HuH-7 (cell line): ENCODE data around the gene ALKAL2.

Source experiments
- DNase-seq: peaks from one replicate; pipeline ENCODE4 v3.0.0; 2011; ENCODE audit warnings: low spot score

Gene ALKAL2

DNA sequence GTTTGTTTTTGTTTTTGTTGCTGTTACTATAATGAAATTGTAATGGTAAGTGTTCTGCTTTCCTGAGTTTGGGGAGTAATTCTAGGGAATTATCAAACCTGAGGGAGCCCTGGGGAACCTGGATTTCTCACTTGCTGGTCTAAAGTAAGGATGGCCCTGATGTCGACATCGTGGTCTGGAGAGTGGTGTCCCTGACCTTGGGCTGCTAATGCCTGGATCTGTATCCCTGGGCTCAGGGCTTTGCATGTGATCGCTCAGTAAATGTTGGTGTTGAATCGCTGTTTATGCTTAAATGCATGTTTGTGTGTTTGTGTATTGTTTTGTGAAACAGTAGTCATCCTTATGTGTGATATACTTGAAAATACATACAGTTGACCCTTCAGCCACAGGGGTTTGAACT lies 17.0 kb downstream of the ALKAL2 start:
- no peak for DNase-seq

DNA sequence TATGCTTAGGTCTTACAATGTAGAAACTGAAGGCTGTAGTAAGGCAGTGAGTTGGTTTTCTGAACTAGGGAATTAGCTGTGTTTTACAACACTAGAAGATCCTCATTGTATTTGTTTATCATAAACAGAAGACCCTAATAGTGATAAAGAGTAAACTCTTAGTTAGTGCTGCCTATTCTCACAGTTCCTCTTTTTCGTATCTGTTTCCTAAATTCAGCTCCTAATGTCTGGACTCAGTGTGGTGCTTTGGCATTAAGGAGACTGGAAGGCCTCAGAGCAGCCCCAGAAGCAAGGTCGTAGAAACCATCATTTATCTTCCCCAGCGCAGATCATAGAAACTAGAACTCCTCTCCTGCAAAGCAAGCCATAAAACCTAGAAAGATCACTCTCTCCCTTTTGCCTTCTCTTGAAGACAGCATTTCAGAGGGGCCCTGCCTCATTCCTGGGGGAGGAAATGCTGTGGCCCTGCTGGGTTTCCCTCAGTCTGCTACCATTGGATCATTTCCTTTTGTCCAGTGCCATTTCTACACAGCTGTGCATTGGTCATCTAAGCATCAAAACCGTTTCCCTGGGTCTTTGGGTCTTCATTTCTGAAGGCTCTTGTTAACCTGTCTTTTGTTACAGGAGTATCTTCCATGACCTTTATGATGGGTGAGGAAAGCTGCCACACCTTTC lies 18.4 kb downstream of the ALKAL2 start:
- no peak for DNase-seq

DNA sequence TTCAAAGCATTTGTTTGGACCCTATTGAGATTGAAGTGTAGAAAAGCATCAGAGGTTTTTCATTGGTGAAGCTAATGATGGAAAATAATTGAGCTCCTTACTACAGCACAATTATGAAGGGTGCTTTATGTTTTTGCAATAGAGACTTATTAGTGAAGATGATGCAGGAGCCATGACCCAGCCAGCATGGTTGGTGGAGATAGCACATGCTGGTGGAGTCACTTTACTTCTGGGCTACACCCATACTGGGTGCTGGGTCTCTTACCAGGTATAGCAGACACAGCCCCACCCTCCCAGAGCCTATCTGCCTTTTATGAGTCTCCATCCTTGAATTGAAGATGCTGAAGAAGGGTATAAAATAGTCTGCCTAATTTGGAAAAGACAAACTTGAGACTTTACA lies 19.6 kb downstream of the ALKAL2 start:
- no peak for DNase-seq

DNA sequence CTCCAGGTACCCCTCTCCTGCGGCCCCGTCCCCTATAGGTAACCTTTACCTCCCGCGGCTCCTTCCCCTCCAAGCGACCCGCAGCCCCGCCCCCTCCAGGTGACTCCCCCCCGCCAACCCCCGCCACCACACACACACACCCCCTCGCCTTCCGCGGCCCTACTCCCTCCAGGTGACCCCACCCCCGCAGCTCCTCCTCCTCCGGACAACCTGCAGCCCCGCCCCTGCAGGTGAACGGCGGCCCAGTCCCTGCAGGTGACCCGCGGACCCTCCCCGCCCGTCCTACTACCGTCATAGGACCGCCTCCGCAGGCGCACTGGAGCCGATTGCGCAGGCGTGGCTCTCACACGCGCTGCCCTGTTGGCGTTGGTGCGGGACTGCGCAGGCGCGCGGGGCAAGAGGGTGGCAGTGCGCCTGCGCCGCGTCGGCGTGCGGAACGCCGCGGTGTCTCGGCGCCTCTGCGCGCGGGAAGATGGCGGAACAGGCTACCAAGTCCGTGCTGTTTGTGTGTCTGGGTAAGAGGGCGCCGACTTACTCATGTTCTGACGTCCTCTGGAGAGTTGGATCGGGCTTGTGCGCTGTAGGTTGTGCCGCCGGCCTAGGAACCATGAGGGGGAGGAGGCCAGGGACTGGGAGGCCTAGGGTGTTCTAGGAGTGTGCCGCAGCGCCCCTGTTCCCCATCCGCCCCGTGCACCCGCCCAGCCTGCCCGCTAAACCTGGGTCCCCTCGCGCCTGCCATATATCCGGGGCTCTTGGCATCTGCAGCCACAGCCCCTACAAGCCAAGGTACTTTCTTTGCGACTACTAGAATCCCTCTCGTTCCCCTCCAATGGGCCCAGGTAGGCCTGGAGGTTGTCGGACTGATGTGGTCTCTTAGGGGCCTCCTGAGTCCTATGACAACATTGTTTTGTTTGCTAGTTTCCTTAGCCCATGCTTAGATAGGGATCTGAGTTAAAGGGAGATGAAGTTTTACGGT lies 23.1 kb downstream of the ALKAL2 start, which contains the start of gene ACP1:
Gene ACP1, plus strand, starts transcription at position 455 of the 976 bp plus-strand sequence. Its CDS starts 18 bp downstream, at position 473.
- DNase-seq, result peak; percentile 93

DNA sequence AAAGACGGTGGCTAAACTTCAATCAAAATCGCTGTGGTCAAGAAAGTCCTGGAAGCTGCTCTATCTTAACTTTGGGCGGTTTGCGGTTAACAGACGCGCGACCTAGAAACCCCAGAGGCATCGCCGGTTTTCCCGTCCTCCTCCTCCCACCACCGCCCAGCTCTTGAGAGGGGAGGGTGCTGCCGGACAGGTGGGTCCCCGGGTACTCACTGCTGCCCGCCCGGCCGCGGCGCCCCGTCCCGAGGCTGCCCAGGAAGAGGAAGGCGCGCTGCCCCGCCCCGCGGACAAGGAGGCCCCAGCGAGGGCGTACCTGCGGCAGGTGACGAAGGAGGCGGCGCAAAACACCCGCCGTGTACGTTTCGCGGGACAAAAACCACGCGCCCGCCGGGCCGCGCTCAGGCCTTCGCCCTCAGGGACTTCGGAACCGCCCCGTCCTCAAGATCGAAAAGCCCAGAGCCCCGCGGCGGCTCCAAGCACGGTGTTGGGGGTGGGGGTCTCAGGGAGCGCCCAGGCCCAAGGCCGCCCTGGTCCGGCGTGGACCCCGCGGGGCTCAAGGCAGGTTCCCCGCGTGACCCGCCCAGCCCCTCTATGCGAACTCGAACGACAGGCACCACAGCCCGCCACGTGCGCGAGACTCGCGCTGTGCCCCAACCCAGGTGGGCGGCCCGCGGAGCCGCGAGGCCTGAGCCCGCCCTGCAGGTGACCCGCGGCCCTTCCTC lies 24.0 kb downstream of the ALKAL2 start, which contains the start of gene SH3YL1:
Gene SH3YL1, minus strand, starts transcription at position 259 of the 719 bp plus-strand sequence. Its CDS starts 48 bp downstream, at position 211.
- DNase-seq, result no peak

DNA sequence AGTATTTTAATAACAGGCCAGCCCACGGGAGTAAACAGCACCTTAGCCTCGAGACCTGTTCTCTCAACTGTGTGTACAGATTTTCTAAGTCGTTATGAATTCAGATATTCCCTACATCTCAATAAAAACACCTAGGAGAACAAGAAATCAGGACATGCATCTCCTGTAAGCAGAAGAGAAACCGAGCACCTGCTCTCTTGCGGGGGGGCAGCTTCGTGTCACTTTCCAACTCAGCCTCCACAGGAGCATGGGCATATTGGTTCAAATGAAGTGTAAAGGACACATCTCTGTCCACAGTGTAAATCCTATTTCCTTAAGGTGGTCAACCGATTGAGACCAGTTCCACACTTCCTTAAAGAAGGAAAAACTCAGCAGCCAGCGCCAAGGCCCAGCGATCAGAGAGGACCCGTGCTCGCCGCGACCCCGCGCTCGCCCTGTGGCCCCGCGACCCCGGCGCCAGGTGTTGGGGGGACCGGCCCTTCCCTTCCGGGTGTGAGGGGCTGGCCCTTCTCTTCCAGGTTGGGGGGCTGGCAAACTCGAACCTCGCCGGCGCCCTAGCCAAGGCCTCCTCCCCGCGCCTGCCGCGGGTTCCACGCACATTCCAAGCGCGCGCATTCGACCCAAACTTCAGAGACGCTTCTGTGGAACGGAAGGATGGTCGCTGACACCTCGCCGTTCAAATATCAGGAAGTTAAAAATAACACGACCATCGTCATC lies 24.7 kb downstream of the ALKAL2 start:
- DNase-seq, result no peak

DNA sequence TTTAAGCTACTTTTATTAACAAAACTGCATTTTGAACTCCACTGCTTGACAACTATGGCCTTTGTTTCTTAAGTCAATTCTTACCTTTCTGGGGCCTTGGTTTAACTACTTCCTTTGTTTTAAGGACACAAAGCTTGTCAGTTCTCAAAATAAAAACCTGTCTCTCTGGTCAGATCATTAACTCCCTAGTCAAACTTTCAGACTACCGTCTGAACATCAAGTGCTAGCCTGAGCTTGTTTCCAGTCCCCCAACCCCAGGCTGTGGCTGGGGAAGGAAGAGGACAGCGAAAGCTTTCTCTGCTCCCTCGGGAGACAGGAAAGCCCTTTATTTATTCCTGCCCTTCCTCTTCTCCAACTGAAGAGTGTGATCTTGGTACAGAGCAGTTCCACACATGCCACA lies 25.8 kb downstream of the ALKAL2 start:
- no peak for DNase-seq

DNA sequence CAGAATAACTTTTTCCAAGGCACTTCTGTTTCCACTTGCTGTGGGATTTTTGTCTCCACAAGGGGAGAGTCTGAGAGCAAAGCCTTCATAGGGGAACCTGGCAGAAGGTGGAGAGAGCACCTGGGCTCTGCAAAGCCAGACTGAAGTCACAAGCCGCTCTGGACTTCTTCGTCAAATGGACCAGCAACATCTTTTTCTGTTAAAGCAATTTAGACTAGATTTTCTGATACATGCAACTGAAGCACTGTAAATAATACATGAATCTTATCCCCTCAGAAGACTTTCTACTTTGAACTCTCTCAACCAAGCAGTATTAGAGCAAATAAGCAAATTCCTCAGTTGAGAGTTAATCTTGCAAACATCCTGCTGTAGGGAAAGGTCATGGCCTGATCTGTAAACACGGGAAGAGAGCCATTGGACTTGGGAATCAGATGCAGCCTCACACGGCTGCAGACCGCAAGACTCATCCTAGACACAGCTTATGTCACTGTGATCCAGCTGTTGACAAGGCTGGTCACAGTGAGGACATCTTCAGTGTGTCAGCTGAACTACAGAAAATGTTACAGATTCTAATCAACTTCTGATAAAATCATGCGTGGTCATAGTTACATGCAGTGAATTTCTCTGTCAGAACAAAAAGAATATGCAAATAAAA lies 27.3 kb downstream of the ALKAL2 start:
- peak; percentile 53 for DNase-seq

DNA sequence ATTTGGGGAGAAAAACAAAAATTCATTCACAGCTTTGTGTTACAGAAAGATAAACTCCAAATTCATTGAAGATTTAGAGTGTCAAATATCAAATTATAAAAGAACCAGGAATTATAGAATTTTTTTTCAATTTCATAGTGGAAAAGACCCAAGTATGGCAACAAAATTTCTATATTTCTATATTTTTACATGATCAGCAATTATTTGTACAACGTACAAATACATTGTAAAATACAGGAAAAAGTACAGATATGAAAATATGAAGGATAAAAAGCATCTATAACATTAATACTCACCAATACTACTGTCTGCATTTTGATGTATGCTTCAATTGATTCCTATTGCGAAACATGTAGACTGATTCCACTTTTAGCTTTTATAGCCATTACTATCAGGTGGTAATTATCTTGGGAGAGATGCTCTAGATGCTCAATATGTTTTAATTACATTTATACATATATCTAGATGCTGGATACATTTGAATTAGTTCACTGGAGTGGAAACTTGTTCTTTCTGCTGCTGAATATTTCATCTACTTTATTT lies 28.0 kb downstream of the ALKAL2 start:
- DNase-seq, result no peak

DNA sequence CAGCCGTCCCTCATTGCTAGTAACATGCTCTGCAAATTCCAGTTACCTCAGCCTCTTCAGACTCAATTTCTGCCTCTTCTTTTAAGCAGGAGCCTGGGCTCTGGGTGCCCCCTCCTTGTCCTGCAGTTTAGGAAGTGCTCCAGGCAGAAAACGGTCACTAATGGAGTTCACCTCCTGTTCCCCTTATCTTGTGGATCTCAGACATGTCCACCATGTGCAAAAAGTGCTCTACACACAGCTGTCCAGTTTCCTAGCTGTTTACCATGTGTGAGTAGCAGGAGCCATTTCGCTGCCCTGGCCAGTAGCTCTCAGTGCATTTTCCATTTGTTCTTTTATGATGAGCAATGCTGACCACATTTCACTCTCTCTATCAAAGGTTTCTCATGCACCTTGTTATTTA lies 29.0 kb downstream of the ALKAL2 start:
- DNase-seq, result no peak

DNA sequence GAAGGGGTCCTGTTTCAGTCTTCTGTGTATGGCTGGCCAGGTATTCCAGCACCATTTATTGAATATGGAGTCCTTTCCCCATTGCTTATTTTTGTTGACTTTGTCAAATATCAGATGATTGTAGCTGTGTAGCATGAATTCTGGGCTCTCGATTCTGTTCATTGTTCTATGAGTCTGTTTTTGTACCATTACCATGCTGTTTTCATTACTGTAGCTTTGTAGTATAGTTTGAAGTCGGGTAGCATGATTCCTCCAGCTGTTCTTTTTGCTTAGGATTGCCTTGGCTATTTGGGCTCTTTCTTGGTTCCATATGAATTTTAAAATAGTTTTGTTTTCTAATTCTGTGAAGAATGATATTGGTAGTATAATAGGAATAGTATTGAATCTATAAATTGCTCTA lies 30.0 kb downstream of the ALKAL2 start:
- no peak for DNase-seq

DNA sequence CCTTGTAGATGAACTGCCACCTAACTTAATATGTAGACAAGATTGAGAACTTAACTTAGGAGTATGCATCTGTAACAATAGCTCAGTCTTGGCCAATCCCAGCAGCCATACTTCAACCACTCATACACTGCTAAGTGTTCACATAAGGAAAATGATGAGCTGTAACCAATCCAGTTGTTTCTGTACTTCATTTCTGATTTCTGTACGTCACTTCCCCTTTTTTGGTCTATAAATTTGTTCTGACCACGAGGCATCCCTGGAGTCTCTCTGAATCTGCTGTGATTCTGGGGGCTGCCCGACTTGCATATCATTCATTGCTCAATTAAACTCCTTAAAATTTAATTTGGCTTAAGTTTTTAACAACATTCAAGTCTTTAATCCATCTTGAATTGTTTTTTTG lies 30.5 kb downstream of the ALKAL2 start:
- DNase-seq, result no peak

DNA sequence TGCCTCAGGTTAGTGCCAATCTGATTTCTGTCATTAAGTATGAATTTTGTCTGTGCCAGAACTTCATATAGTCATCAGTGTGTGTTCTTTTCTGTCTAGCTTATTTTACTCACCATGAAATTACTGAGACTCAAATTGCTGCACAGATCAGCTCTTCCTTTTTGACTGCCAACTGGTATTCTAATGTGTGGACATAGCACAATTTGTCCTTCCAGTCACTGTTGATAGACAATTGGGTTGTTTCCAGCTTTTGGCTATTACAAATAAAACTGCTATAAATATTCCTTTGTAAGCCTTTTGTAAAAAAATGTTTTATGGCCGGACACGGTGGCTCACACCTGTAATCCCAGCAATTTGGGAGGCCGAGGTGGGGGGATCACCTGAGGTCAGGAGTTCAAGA lies 31.8 kb downstream of the ALKAL2 start:
- DNase-seq, result no peak

DNA sequence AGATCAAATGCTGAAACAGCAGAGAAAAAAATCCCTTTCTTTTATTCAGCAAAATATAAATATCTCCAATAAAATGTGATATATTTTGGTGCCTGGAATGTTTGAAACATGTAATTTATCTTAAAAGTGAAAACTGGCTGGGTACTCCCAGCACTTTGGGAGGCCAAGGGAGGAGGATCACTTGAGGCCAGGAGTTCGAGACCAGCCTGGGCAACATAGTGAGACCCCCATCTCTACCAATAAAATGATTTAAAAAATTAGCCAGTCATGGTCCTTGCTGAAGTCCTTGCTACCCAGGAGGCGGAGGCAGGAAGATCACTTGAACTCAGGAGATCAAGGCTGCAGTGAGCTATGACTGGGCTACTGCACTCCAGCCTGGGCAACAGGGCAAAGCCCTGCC lies 32.7 kb downstream of the ALKAL2 start:
- no peak for DNase-seq

DNA sequence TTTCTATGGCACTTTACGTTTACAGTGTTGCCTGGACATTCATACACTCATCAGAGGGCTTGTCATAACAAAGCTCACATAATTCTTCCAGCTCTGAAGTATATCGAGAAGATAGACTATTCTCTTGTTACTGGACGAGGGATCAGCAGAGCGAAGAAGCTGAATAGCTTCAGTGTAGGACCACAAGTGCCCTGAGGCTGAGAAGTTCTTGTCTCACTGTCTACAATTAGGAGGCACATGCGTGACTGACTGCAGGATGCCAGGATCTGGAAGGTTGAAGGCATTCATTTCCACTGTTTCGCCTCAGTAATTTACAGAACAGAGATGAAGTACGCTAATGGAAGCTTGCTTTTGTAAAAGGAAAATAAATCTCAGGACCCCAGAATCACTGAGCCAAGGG lies 33.6 kb downstream of the ALKAL2 start:
- DNase-seq, result no peak

DNA sequence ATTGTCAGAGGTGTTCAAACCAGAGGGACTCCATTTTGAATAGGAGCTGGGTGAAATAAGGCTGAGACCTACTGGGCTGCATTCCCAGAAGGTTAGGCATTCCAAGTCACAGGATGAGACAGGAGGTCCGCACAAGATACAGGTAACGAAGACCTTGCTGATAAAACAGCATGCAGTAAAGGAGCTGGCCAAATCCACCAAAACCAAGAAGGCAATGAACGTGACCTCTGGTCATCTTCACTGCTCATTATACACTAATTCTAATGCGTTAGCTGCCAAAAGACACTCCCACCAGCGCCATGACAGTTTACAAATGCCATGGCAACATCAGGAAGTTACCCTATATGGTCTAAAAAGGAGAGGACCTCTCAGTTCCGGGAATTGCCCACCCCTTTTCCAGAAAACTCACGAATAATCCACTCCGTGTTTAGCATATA lies 34.7 kb downstream of the ALKAL2 start:
- DNase-seq, result no peak

DNA sequence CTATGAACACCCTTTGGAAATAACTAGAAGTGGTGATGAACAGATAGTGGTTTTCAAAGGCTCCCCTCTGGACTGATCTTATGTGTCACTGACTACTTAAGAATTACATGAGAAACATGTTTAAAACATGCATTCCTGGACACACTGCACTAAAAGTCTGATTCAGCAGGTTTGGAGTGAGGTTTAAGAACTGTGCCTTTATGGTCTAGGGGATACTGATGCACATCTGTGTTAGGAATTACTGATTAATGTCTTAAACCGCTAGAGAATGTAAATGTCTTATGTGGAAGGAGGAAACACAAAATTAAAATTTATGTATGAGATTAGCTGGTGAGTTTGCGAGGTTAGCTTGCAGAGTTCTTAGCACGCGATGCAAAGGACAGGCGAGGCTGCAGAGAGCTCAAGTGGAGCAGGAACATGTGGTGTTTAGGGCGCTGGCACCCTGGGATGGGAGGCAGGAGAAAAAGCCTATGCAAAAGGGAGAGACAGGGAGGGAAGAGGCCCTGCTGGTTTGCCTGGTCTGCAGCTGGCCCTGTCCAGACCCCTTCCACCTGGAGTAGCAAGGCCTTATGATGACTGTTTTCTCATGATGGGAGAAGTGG lies 35.8 kb downstream of the ALKAL2 start:
- DNase-seq, result no peak

DNA sequence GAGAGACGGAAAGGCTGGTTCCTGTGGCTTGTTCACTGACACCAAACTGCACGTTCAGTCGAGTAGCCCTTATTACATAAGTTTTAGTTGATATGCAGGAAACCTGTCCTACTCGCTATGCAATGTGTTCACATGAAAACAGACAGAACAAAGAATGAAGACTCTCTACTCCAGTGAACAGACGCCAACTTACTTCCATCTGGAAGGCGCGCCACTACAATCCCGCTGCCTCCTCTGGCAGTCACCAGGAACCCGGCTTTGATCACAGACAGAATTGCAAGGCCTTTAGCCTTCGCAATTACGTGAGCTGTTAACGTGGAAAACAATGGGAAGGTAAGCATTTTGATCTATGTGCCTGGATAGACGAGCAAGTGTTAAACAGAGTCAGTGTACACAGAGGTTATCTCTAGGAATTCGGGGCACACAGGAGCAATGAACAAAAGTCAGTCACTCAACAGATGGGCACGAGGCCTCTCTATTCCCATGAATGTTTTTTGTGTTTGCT lies 38.3 kb downstream of the ALKAL2 start:
- no peak for DNase-seq

DNA sequence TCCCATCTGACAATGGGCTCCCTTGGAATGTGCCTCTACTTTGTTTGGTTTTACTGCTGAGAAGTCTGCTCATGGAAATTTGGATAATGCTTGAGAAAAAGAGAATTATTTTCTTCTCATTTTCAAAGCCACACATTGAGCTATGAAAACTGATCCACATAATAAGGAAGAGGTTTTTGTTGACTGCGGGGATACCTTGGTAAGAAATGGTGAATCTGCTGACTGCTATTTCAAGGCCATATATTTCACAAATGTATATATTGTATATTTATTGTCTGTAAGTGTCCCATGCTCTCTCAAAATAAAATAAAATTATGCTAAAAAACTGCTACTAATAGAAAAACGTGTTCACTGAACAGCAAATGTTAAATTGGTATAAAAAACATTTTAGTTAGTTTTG lies 39.2 kb downstream of the ALKAL2 start:
- DNase-seq, result no peak

DNA sequence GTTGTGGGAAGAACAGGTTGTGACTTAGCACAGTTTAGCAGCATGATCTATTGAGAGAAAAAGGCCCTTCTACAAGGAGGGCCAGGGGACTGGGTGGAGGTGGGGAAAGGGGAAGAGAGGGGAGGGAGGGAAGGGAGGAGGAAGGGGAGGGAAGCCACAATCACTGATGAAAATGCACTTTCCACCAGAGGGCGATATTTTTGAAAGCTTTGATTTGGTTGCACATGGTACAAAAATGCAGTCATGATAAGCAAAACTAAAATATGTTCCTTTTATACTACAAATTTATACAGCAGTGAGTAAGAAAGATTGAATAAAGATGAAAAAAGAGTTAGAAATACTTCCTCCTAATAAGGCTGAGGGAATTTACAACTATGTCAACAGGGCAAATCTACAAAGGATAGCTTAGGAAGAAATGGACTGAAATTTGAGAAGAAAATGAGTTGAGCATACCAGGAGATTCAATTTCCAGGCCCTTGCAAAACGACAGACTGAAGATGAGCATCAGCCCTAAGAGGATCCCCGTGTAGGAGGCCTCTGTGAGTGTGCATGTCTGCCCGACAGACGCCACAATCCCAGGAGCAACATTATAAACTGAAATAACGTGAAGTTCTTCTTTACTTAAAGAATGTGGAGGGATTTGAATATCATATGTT lies 41.3 kb downstream of the ALKAL2 start:
- DNase-seq, result no peak
